Hematopoietic multipotent progenitor cell treated with erythropoietin and hydrocortisone succinate and interleukin-3 and kit ligand, for 8 days (in vitro differentiated cells): ENCODE results near the gene PDLIM5.
"Not testable (repeated sequence)": the region's sequence is repeated elsewhere in the genome, so short reads cannot be mapped to it uniquely, and the experiment has no call there.

Experiments used
- DNase-seq: peaks from one replicate; pipeline ENCODE4 v3.0.0-alpha.2; 2015

Gene PDLIM5

GRCh38 chr4:94451695-94452475 lies at the start of gene PDLIM5:
Gene PDLIM5 (plus strand): TSS chr4:94451942. CDS start chr4:94455289, 3,347 bp downstream.
- peak; percentile 85 for DNase-seq

- DNase-seq = not testable (repeated sequence)
These were observed 49.3 kb upstream of the PDLIM5 start for GRCh38 chr4:94402439-94402838.

DNA sequence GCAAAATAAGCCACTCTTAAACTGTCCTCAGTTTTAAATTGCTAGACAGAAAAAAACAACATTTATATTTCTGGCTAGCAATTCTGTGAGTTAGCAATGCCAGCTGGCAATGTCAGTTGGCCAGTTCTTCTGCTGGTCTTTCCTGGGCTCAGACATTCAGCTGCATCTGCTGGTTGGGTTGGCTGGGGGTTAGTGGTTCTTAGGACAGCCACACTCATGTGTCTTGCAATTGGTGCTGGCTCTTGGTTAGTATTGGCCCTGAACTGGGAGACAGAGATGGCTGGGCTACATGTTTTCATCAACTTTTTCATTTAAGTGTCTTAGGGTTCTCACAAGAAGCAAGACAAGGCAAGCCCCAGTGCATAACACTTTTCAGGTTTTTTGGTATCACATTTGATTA lies 48.0 kb upstream of the PDLIM5 start:
- no peak for DNase-seq

GRCh38 chr4:94406668-94407437 lies 44.9 kb upstream of the PDLIM5 start:
- peak; percentile 82 for DNase-seq

DNA sequence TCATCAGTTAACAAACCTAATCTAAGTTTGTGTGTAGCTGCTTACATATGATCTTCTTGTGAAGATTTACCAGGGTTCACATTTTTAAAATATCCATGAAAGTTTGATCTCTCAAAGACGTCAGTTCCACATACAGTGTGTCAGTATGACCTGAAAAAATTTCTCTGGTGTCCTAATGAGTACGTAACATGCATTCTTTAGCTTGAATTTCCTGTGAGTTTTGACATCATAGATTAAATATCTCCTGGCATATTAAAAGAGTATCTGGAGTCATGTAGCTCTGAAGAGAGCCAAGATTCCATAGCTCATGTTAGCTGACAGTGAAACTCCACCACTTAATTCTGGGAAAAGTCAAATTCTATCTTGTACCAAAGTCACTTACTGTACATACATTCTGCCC lies 43.9 kb upstream of the PDLIM5 start:
- no peak for DNase-seq

DNA sequence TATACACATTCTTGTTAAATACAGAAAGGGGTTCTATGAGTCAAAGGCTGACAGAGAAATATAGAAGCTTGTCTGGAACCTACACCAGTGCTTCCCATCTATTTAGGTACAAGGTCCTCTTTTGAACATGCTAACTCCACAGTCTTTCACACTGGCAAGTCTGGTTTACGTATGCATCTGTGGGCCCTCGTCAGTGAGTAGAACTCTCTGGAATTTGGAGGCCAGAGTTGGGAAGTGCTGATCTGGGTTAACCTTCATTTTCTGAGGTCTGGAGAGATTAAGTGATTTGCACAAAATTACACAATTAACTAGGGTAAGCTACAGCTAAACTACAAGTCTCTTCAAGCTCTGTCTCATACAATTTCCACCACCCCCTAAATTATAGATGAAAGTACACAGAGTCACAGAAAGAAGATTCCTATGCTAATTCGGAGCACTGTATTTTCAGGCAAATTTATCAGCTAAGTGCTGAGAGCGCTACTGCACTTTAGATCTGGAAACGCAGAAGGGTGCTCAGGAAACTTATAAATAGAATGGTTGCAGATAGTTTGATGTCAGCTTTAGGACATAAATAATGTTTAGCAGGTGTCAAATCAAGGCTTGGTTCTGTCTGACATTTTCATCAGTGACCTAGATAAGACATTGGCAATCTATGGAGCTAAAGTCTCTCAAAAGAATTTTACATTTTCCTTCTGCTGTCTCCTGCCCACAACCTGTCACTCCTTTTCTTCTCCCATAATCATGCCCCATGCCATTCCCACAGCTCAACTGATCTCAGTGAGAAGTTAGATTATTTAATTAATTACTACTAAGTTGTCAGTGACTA lies 43.0 kb upstream of the PDLIM5 start:
- DNase-seq = no peak

DNA sequence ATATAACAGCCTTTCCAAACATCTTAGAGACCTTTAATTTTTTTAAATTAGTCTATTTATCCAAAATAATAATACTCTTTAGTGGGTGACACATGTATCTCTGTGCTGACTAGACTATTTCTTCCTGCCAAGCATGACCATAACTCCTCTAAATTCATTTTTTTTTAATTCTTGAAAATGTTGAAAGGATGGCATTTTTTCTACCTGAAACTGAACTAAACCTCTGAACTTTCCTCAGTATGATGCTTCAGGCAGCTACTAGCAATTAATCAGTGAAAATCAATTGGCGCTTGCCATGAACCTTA lies 42.4 kb upstream of the PDLIM5 start:
- DNase-seq = no peak

- DNase-seq = no peak
These were observed 41.8 kb upstream of the PDLIM5 start for GRCh38 chr4:94409962-94410361.

- DNase-seq = no peak
These were observed 41.0 kb upstream of the PDLIM5 start for GRCh38 chr4:94410678-94411206.

GRCh38 chr4:94411296-94411695 lies 40.4 kb upstream of the PDLIM5 start:
- DNase-seq = no peak

DNA sequence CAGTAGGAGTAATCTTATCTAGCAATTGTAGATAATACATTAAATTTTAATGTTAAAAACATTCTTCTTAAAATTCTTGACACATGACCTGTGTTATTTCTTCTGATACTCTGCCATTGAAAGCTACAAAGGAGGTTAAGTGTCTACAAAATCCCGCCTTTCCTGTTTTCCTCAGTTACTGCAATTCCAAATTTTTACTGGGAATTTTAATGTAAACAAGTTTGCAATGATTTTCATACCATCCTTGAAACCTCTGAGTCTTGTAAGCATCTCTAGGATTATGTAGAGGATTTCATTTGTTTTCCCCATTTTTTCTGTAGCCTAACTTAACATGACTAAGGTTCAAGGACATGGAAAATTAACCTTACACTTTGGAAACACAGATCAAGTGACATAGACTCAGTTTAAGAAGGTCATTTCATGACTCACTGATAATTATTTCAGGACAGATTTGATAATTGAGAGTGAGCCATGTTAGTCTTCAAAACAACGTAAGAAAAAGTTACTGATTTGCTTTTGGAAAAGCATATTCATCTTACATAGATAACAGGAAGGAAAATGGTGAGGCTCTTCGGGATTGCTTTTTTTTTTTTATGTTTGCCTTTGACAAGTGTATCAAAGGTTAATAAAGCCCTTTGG lies 39.6 kb upstream of the PDLIM5 start:
- no peak for DNase-seq

GRCh38 chr4:94412658-94413038 lies 39.1 kb upstream of the PDLIM5 start:
- DNase-seq = peak; percentile 9

GRCh38 chr4:94413085-94413840 lies 38.5 kb upstream of the PDLIM5 start:
- no peak for DNase-seq

DNA sequence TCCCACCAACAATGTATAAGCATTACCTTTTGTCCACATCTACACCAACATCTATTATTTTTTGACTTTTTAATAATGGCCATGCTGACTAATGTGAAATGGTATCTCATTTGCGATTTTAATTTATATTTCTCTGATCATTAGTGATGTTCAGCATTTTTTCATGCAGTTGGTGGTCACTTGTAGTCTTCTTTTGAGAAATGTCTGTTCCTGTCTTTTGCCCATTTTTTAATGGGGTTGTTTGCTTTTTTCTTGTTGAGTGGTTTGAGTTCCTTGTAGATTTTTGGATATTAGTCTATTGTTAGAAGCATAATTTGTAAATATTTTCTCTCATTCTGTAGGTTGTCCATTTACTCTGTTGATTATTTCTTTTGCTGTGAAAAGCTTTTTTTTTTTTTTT lies 36.8 kb upstream of the PDLIM5 start:
- DNase-seq = no peak

DNA sequence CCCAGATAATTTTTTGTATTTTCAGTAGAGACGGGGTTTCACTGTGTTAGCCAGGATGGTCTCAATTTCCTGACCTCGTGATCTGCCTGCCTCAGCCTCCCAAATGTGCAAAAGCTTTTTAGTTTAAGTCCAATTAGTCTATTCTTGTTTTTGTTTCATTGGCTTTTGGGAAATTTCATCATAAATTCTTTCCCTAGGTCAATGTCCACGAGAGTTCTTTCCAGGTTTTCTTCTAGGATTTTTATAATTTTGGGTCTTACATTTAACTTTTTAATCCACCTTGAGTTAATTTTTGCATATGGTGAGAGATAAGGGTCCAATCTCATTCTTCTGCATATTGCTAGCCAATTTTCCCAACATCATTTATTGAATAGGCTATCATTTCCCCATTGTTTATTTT lies 36.3 kb upstream of the PDLIM5 start:
- DNase-seq = no peak

GRCh38 chr4:94416335-94416734 lies 35.4 kb upstream of the PDLIM5 start:
- DNase-seq = no peak

DNA sequence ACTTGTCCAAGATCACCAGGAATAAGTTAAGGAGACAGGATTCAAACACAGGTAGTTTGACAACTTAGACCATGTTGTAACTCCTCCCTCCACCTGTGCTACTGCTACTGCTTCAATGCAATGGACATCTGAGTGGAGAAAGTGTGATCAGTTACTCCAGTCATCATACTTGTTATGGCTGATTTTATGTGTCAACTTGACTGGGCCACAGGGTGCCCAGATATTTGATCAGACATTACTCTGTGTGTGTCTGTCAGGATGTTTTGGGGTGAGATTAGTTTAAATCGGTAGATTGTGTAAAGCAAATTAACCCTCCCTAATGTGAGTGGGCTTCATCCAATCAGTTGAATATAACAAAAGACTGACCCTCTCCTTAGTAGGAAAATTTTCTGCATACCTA lies 34.8 kb upstream of the PDLIM5 start:
- DNase-seq = no peak

DNA sequence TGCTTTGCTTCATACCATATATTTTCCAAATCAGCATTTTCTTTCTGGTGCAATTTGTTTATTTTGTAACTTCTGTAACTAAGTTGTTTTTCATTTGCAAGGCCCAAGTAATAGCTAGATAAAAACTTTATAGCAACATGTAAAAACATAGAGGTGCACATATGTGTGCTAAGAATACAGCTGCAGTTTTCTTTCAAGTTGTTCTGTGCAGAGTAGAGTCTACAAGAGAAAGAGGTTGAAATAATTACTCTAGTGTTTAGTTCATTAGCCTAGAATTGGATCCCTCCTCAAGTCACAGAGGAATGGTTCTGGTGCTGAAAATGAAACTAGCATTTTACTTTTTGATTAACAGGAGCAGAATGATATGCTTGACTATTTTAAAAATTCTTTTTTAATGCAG lies 32.2 kb upstream of the PDLIM5 start:
- DNase-seq = no peak

DNA sequence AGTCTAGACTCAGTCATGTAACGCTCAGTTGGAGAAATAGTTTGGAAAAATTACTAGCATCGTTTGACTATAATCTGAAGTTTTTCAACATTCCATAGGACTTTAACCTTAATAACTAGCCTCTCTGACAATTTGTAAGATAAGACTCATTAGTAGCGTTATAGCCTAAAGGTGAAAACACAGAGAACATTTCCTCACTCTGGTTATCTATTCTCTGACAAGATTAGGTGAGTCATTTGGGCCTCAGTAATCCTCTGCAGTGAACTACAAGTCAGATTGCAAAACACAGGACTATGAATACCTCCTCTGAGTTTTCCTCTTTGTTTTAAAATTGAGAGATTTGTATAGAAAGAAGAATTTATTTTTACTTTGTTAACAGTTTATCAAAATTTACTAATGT lies 31.8 kb upstream of the PDLIM5 start:
- DNase-seq = no peak

GRCh38 chr4:94420356-94420755 lies 31.4 kb upstream of the PDLIM5 start:
- DNase-seq = no peak

- no peak for DNase-seq
These were observed 25.0 kb upstream of the PDLIM5 start for GRCh38 chr4:94426783-94427182.

GRCh38 chr4:94428884-94429283 lies 22.9 kb upstream of the PDLIM5 start:
- no peak for DNase-seq
